ENCODE measurements around the gene ADCY5.

Gene ADCY5

GRCh38 chr3:123404391-123404790, 44.5 kb downstream of the ADCY5 start:
- DNase-seq: no peak

- DNase-seq: no peak
These were observed 46.9 kb downstream of the ADCY5 start for GRCh38 chr3:123401836-123402530.

DNA sequence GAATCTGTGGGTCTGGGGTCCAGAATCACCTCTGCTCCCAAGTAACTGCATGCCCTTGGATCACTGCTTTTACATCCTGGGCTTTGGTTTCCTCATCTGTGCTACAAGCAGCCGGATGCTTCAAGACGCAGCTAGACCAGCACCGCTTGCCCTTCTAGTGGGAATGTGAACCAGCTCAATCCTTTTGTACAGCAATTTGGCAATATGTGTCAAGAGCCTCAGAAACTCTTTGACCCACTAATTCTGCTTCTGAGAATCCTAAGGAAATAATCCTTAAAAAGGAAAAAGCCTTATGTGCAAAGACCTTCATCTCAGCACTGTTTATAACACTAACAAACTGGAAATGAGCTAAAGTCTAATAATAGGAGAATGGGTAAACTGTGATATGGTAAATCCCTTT, 48.7 kb downstream of the ADCY5 start:
- DNase-seq: no peak

DNA sequence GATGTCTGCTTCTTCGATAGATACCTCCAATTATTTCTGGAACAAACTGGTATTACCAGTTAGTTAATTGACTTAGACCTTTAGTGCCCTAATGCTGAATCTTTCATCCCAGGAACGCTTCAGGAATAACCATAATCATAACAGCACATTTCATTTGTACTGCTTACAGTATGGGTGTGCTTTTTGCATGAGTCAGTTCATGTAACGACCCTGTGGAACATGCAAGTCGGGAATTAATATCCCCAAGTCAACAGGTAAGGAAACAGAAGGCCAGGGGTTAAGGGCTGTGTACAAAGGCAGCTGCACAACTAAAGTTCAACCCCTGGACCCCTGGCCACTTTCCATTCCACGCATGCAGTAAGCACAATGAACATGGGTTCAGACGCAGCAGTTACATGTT, 49.2 kb downstream of the ADCY5 start:
- no peak for DNase-seq

GRCh38 chr3:123397921-123398785, 50.7 kb downstream of the ADCY5 start:
- no peak for DNase-seq

- no peak for DNase-seq
These were observed 51.8 kb downstream of the ADCY5 start for GRCh38 chr3:123397050-123397590.

DNA sequence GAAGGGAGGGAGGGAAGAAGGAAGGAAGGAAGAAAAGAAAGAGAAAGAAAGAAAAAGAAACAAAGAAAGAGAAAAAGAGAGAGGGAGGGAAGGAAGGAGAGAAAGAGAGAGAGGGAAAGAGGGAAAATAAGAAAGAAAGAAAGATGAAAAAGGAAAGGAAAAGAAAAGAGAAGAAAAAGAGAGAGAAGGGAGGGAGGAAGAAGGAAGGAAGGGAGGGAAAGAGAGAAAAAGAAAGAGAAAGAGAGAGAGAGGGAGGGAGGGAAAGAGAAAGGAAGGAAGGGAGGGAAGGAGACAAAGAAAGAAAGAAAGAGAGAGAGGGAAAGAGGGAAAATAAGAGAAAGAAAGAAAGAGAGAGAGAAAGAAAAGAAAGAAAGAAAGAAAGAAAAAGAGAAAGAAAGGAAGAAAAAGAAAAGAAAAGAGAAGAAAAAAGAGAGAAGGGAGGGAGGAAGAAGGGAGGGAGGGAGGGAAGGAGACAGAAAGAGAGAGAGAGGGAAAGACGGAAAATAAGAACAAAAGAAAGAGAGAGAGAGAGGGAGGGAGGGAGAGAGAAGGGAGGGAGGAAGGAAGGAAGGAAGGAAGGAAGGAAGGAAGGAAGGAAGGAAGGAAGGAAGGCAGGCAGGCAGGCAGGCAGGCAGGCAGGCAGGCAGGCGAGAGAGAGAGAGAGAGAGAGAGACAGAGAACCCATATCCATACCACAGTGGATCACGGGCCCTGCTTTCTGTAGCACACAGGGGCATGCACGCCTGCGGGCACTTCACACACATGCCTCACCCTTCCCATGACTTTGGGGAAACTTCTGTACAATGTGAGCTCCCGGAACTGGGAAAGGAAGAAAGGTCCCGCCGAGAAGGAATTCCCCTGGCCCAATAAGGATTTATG, 52.5 kb downstream of the ADCY5 start:
- DNase-seq: no peak

- no peak for DNase-seq
These were observed 53.7 kb downstream of the ADCY5 start for GRCh38 chr3:123395235-123395634.

- DNase-seq: no peak
These were observed 54.4 kb downstream of the ADCY5 start for GRCh38 chr3:123394391-123395020.

- DNase-seq: no peak
These were observed 55.8 kb downstream of the ADCY5 start for GRCh38 chr3:123392871-123393620.

- no peak for DNase-seq
These were observed 56.5 kb downstream of the ADCY5 start for GRCh38 chr3:123392368-123392767.

GRCh38 chr3:123390865-123391600, 57.9 kb downstream of the ADCY5 start:
- DNase-seq: no peak

GRCh38 chr3:123389628-123389918, 59.3 kb downstream of the ADCY5 start:
- DNase-seq: no peak

DNA sequence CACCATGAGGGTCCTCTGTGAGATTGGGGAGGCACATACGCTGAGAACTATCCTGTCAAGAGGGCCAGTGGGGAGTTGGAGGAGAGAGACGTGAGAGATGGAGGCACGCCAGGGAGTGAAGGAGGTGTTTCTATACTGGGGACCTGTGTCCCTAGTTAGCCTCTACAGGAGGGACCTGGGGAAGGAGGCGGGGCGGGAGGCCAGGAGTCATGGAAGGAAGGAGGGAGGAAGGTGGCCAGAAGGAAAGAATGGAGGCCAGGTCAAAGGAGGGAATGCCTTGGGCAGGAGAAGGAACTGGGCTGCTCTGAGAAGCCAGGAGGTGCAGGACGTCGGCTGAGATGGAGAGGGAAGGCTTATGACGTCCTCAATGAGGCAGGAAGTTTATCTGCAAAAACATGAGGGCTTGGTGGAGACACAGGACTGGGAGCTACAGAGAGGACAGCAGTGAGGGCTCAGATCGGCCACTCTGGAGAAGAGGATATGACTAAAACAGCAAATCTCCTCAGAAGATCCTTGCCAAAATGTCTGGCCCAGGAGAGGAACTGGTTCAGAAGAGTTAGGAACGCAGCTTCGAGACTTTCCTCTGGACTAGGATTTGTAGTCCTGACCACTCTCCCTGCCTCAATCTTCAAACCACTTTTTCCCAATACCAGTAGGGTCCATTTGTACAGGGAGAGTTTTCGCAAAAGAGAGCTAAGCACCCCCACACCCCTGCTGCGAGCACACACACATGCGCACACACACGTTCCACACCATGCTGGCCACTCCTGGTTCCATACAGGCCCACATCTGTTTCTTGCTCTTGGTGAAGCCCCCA, 59.9 kb downstream of the ADCY5 start:
- no peak for DNase-seq

DNA sequence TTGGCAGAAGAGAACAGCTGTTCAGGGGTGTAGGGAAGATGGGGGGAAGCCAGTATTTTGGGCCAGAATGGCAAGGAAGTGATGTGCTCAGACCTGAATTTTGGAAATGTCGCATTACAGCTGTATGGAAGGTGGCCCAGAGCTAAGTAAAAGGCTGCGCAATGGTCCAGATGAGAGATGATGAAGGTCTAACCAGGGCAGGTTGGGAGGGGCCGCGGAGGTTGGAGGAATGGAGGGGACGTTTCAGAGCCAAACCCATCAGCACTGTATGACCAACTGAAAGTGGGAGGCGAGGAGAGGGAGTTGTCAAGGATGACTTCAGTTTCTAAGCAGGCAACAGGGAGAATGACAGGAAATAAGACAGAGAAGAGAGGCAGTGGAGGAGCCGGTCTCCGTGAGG, 60.8 kb downstream of the ADCY5 start:
- DNase-seq: no peak

GRCh38 chr3:123387532-123387931, 61.4 kb downstream of the ADCY5 start:
- no peak for DNase-seq

GRCh38 chr3:123386477-123387040, 62.3 kb downstream of the ADCY5 start:
- DNase-seq: no peak

GRCh38 chr3:123385981-123386380, 62.9 kb downstream of the ADCY5 start:
- no peak for DNase-seq

DNA sequence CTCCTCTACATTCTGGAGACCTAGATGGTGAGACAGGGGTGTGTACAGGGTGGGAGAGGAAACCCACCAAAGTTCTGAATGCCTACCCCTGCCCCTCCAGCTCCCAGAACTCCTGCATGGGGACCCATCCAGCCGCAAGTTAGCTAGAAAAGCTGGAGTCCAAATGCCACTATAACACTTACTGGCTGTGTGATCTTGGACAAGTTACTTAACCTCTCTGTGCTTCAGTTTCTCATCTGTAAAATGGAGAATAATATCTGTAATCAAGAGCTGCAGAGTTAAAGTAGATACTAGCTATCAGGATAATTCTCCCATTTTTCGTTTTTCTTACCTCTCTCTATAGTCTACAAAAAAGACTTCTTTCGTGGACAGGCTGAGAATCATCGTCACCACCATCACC, 63.4 kb downstream of the ADCY5 start:
- no peak for DNase-seq

DNA sequence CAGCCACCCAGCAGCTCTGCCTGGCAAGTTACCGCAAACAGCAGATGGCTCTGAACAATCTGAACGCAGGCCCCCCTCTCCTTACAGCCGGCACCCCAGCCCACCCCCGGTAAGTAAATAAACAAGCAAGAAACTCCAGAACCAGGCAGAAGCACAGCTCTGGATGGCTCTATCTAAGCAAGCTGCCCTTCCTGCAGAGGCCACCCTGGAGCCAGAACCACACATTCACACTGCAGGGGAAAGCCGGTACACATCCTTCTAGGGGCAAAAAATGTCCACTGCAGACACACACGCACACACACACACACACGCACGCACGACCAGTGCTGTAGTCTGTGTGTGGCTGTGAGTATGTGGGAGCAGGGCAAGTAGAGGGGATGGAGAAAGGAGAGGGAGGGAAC, 63.9 kb downstream of the ADCY5 start:
- no peak for DNase-seq
